ENCODE data around the gene OR1J2.

OR1J2 gene

GRCh38 chr9:122552812-122553211 is 42.2 kb downstream of the OR1J2 start, which contains the start of gene OR1N2:
OR1N2 (plus strand) TSS chr9:122553112; CDS start chr9:122553212, 100 bp downstream.
- DNase-seq: no peak
